HG03342 (cell line): ENCODE measurements around the gene ZNF680.
"Not testable (repeated sequence)": the region's sequence is repeated elsewhere in the genome, so short reads cannot be mapped to it uniquely, and the experiment has no call there.

Experiments
- ATAC-seq: cut with Tn5 transposase; IDR thresholded peaks from one replicate; pipeline ENCODE4 v1.9.1; 2021; ENCODE audit warnings: mild to moderate bottlenecking, moderate library complexity; ENCODE audit not compliant: unreplicated experiment

The ZNF680 gene

GRCh38 chr7:64557601-64558322 lies 5.1 kb downstream of the ZNF680 start:
- ATAC-seq, result no peak

DNA sequence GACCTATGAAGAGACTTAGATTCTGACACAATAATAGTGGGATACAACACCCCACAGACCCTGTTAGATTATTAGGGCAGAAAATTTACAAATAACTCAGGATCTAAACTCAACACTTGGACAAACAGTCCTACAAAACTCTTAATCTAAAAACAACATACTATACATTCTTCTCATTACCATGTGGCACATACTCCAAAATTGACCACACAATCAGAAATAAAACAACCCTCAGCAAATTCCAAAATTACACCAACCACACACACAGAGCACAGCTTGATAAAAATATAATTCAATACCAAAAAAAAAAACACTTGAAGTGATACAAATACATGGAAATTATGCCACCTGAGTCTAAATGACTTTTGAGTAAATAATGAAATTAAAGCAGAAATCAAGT lies 7.8 kb downstream of the ZNF680 start:
- no peak for ATAC-seq

DNA sequence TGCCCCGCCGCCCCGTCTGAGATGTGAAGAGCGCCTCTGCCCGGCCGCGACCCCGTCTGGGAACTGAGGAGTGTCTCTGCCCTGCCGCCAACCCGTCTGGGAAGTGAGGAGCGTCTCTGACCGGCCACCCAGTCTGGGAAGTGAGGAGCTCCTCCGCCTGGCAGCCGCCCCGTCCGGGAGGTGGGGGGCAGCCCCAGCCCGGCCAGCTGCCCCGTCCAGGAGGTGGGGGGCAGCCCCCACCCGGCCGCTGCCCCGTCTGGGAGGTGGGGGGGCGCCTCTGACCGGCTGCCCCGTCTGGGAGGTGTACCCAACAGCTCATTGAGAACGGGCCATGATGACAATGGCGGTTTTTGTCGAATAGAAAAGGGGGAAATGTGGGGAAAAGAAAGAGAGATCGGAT lies 8.7 kb downstream of the ZNF680 start:
- not testable (repeated sequence) for ATAC-seq

GRCh38 chr7:64551375-64552142 lies 11.3 kb downstream of the ZNF680 start:
- no peak for ATAC-seq

DNA sequence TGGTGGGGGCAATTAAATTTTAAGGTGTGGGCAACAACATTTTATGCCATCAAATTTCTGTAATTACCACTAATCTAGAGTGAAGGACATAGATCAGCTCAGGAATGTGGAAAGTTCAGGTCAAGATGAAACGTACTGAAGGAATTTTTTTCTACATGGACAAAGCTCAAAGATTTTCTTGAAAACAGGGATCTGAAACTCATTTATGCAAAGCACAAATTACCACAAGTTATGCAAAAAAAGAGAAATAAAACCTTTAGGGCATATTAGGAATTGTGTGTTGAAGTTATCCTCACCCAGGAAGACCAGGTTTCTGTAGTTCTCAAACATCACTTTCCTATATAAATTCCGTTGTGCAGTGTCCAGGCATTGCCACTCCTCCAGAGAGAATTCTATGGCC lies 18.9 kb downstream of the ZNF680 start:
- no peak for ATAC-seq

- ATAC-seq, result no peak
Measured at GRCh38 chr7:64541438-64542359, 21.2 kb downstream of the ZNF680 start.

DNA sequence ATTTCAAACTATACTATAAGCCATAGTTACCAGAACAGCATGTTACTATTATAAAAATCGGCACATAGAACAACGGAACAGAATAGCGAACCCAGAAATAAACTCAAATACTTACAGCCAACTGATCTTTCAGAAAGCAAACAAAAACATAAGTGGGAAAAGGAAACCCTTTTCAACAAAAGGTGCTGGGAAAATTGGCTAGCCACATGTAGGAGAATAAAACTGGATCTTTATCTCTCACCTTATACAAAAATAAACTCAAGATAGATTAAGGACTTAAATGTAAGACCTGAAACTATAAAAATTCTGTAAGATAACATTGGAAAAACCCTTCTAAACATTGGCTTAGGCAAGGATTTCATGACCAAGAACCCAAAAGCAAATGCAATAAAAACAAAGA lies 29.1 kb downstream of the ZNF680 start:
- no peak for ATAC-seq

DNA sequence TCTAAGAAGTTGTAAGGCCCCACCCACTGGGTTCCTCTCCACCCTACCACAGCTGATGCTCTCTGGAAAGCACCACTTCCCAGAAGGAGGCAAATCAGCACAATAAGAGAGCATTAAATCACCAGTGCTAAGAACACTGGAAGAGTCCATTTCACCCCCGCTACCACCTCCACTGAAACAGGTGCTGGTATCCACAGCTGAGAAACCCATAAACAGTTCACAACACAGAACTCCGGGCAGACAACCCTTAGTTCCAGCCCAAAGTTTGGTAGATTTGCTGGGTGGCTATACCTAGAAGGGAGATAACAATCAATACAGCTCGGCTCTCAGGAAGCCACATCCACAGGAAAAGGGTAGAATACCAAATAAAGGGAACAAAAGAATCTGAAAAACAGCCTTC lies 34.1 kb downstream of the ZNF680 start:
- ATAC-seq, result no peak

DNA sequence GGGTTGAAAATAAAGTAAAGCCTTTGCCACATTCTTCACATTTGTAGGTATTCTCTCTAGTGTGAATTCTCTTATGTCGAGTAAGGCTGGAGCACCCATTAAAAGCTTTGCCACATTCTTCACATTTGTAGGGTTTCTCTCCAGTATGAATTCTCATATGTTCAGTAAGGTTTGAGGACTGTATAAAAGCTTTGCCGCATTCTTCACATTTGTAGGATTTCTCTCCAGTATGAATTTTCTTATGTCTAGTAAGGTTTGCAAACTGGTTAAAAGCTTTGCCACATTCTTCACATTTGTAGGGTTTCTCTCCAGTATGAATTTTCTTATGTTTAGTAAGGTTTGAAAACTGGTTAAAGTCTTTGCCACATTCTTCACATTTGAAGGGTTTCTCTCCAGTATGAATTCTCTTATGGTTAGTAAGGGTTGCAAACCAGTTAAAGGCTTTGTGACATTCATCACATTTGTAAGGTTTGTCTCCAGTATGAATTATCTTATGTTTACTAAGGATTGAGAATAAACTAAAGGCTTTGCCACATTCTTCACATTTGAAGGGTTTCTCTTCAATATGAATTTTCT lies 41.4 kb downstream of the ZNF680 start:
- no peak for ATAC-seq

- no peak for ATAC-seq
Measured at GRCh38 chr7:64516451-64516850, 46.4 kb downstream of the ZNF680 start.

DNA sequence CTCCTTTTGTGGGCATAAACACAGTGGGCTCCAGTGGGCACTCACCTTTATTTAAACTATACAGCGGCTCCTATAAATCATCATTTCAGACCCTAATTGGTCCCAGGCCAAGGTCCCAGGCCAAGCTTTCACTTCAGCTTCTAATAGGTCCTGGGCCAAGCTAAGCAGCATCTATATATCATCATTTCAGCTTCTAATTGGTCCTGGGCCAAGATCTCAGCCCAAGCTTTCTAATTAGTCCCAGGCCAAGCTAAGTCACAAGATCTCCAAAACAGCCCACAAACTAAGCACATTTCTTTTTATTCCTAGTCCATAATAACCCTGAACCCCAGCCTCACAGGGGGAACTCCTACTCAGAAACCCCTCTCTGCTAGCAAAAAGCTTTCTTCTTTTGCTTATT lies 47.1 kb downstream of the ZNF680 start:
- ATAC-seq, result no peak

DNA sequence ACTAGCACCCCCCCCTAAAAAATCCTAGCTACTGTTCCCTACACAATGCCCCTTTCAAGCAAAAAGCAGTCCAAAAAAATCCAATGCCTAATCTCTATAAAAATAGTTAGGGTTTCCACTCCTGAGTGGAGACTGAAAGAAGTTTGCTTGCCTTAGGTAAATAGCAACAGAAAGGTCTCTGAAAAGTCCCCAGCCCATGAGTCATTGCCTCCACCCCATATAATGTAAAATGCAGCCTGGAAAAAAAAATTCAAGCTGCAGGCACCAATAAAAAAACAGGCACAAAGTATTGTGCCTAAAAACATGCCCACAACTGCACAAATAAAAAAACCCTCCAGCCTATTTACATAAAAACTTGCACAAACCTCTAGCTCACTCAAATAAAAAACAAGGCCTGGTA lies 47.5 kb downstream of the ZNF680 start:
- no peak for ATAC-seq

GRCh38 chr7:64509583-64509982 lies 53.3 kb downstream of the ZNF680 start:
- no peak for ATAC-seq

GRCh38 chr7:64504581-64505120 lies 58.2 kb downstream of the ZNF680 start:
- no peak for ATAC-seq

- ATAC-seq, result no peak
Measured at GRCh38 chr7:64498270-64498669, 64.6 kb downstream of the ZNF680 start.

GRCh38 chr7:64494912-64495461 lies 67.9 kb downstream of the ZNF680 start:
- ATAC-seq, result no peak

- no peak for ATAC-seq
Measured at GRCh38 chr7:64485623-64486022, 77.2 kb downstream of the ZNF680 start.
